Measurements from ENCODE around the gene CRYL1. TPM values are rescaled to one million over a fixed set of nuclear protein-coding genes. Genes with fewer than 3 reads are reported as not detected.

The CRYL1 gene
- total RNA-seq, 2 experiments from 2014 or later: 8.5 to 9.1 TPM

- peaks cover 4% of the 10 kb centered on the region for H3K4me1 Mint-ChIP-seq
- CTCF ChIA-PET: interaction anchor here (0.7 to 6.1 kb wide), 17 partner anchors 9 to 433 kb away, joined by 3 to 87 read pairs (median 4); no protein-coding TSS in a partner anchor
- H3K27ac Mint-ChIP-seq: no peak overlapping the region
- no peaks in the 10 kb centered on the region for H3K9me3 Mint-ChIP-seq (ENCODE audit: low read depth)
- ATAC-seq (no peak), DNase-seq (no peak)
- intact Hi-C loops (cut with DNase I, micrococcal nuclease): no loop called here
- no peaks in the 10 kb centered on the region for H3K27me3 Mint-ChIP-seq
- H3K36me3 Mint-ChIP-seq (ENCODE audit: low read depth): no peaks in the 10 kb centered on the region
- H3K4me3 Mint-ChIP-seq: no peak overlapping the region
- POLR2A ChIA-PET: no interaction called here
Measured at GRCh38 chr13:20491926-20492435, 33.7 kb downstream of the CRYL1 start.

GRCh38 chr13:20489185-20489820 is 36.4 kb downstream of the CRYL1 start:
- no peak overlapping the region for H3K4me3 Mint-ChIP-seq

GRCh38 chr13:20487927-20488326 is 37.7 kb downstream of the CRYL1 start:
- Mint-ChIP-seq H3K27me3 (no peaks in the 10 kb centered on the region), H3K4me1 (peaks cover 8% of the 10 kb centered on the region), H3K36me3 (ENCODE audit: low read depth) (no peaks in the 10 kb centered on the region), H3K9me3 (ENCODE audit: low read depth) (no peaks in the 10 kb centered on the region), H3K4me3 (no peak overlapping the region), H3K27ac (no peak overlapping the region)
- DNase-seq: no peak
- ChIA-PET CTCF (interaction anchor here (0.8 to 6.1 kb wide), 13 partner anchors 9 to 438 kb away, joined by 3 to 87 read pairs (median 4); no protein-coding TSS in a partner anchor), POLR2A (no interaction called here)
- intact Hi-C loops (cut with DNase I, micrococcal nuclease): no loop called here
- ATAC-seq: no peak

More at GRCh38 chr13:20489185-20489820, 36.4 kb downstream of the CRYL1 start:
- Mint-ChIP-seq H3K4me1 (peaks cover 8% of the 10 kb centered on the region), H3K27ac (no peak overlapping the region), H3K9me3 (ENCODE audit: low read depth) (no peaks in the 10 kb centered on the region), H3K27me3 (no peaks in the 10 kb centered on the region), H3K36me3 (ENCODE audit: low read depth) (no peaks in the 10 kb centered on the region)
- intact Hi-C loops (cut with DNase I, micrococcal nuclease): loop anchor here (1.0 kb wide), 3 partner anchors 76 to 307 kb away; no protein-coding TSS in a partner anchor
- ATAC-seq: peak; percentile 97
- DNase-seq: peak; percentile 85
- CTCF ChIA-PET: interaction anchor here (0.7 to 6.1 kb wide), 22 partner anchors 11 to 604 kb away, joined by 3 to 87 read pairs (median 4); no protein-coding TSS in a partner anchor
- POLR2A ChIA-PET: no interaction called here

- H3K4me3 Mint-ChIP-seq: no peak overlapping the region
- peaks cover 8% of the 10 kb centered on the region for H3K4me1 Mint-ChIP-seq
- POLR2A ChIA-PET: no interaction called here
- H3K36me3 Mint-ChIP-seq (ENCODE audit: low read depth): no peaks in the 10 kb centered on the region
- no peak for DNase-seq
- H3K27me3 Mint-ChIP-seq: no peaks in the 10 kb centered on the region
- no peaks in the 10 kb centered on the region for H3K9me3 Mint-ChIP-seq (ENCODE audit: low read depth)
- no peak overlapping the region for H3K27ac Mint-ChIP-seq
- intact Hi-C loops (cut with DNase I, micrococcal nuclease): no loop called here
- ATAC-seq: no peak
- CTCF ChIA-PET: interaction anchor here (1.3 to 1.5 kb wide), 4 partner anchors 283 to 346 kb away, joined by 3 to 7 read pairs (median 6); no protein-coding TSS in a partner anchor
Measured at GRCh38 chr13:20482787-20483186, 42.9 kb downstream of the CRYL1 start.

GRCh38 chr13:20482275-20482761 is 43.3 kb downstream of the CRYL1 start:
- CTCF ChIA-PET: interaction anchor here (0.5 to 1.4 kb wide), 4 partner anchors 40 to 347 kb away, joined by 3 to 7 read pairs (median 4); no protein-coding TSS in a partner anchor

GRCh38 chr13:20477394-20477793 is 48.3 kb downstream of the CRYL1 start:
- intact Hi-C loops (cut with DNase I, micrococcal nuclease): loop anchor here in 1 of 2 experiments (10.0 kb wide), 1 partner anchor 613 kb away; the partner anchor contains the start of gene ZMYM5
- DNase-seq: no peak
- Mint-ChIP-seq H3K4me3 (no peak overlapping the region), H3K4me1 (peaks cover 41% of the 10 kb centered on the region), H3K36me3 (ENCODE audit: low read depth) (peaks cover 2% of the 10 kb centered on the region), H3K27me3 (no peaks in the 10 kb centered on the region), H3K9me3 (ENCODE audit: low read depth) (no peaks in the 10 kb centered on the region), H3K27ac (no peak overlapping the region)
- ATAC-seq: no peak
- ChIA-PET CTCF (interaction anchor here (0.6 to 3.9 kb wide), 5 partner anchors 11 to 283 kb away, joined by 3 to 22 read pairs (median 3); no protein-coding TSS in a partner anchor), POLR2A (no interaction called here)

More at GRCh38 chr13:20482275-20482761, 43.3 kb downstream of the CRYL1 start:
- intact Hi-C loops (cut with DNase I, micrococcal nuclease): no loop called here
- ATAC-seq: no peak
- POLR2A ChIA-PET: no interaction called here
- H3K27me3 Mint-ChIP-seq: no peaks in the 10 kb centered on the region
- DNase-seq: no peak
- H3K9me3 Mint-ChIP-seq (ENCODE audit: low read depth): no peaks in the 10 kb centered on the region
- H3K4me3 Mint-ChIP-seq: no peak overlapping the region
- peaks cover 9% of the 10 kb centered on the region for H3K4me1 Mint-ChIP-seq
- no peaks in the 10 kb centered on the region for H3K36me3 Mint-ChIP-seq (ENCODE audit: low read depth)
- no peak overlapping the region for H3K27ac Mint-ChIP-seq

GRCh38 chr13:20475927-20476691 is 49.5 kb downstream of the CRYL1 start:
- no peaks in the 10 kb centered on the region for H3K9me3 Mint-ChIP-seq (ENCODE audit: low read depth)
- peaks cover 40% of the 10 kb centered on the region for H3K4me1 Mint-ChIP-seq
- H3K4me3 Mint-ChIP-seq: peak overlapping the region; percentile 67
- intact Hi-C loops (cut with DNase I, micrococcal nuclease): loop anchor here (1.0 to 10.0 kb wide), 2 partner anchors 57 to 611 kb away; partner anchors contain the start of gene ZMYM5 (in 1 of the 2)
- H3K27ac Mint-ChIP-seq: peak overlapping the region; percentile 92
- no peaks in the 10 kb centered on the region for H3K27me3 Mint-ChIP-seq
- H3K36me3 Mint-ChIP-seq (ENCODE audit: low read depth): peaks cover 2% of the 10 kb centered on the region
- ChIA-PET POLR2A (interaction anchor here (0.6 to 1.6 kb wide), 7 partner anchors 9 to 281 kb away, joined by 3 to 7 read pairs (median 3); no protein-coding TSS in a partner anchor), CTCF (interaction anchor here (0.6 to 1.6 kb wide), 12 partner anchors 15 to 295 kb away, joined by 3 to 6 read pairs (median 4); no protein-coding TSS in a partner anchor)
- ATAC-seq (peak; percentile 92), DNase-seq (peak; percentile 86)

GRCh38 chr13:20474515-20474914 is 51.1 kb downstream of the CRYL1 start:
- Mint-ChIP-seq H3K9me3 (ENCODE audit: low read depth) (no peaks in the 10 kb centered on the region), H3K4me3 (peak overlapping the region; percentile 67), H3K27me3 (no peaks in the 10 kb centered on the region), H3K27ac (peak overlapping the region; percentile 92), H3K4me1 (peaks cover 40% of the 10 kb centered on the region), H3K36me3 (ENCODE audit: low read depth) (peaks cover 2% of the 10 kb centered on the region)
- intact Hi-C loops (cut with DNase I, micrococcal nuclease): loop anchor here in 1 of 2 experiments (10.0 kb wide), 1 partner anchor 610 kb away; the partner anchor contains the start of gene ZMYM5
- CTCF ChIA-PET: interaction anchor here (0.9 to 1.0 kb wide), 2 partner anchors 22 to 54 kb away, joined by 3 read pairs; no protein-coding TSS in a partner anchor
- POLR2A ChIA-PET: no interaction called here
- ATAC-seq (no peak), DNase-seq (no peak)

- Mint-ChIP-seq H3K9me3 (ENCODE audit: low read depth) (no peaks in the 10 kb centered on the region), H3K27ac (peak overlapping the region; percentile 55), H3K4me1 (peaks cover 40% of the 10 kb centered on the region), H3K27me3 (no peaks in the 10 kb centered on the region), H3K36me3 (ENCODE audit: low read depth) (peaks cover 2% of the 10 kb centered on the region), H3K4me3 (no peak overlapping the region)
- ATAC-seq (no peak), DNase-seq (no peak)
- CTCF ChIA-PET: interaction anchor here (0.9 to 1.1 kb wide), 2 partner anchors 21 to 54 kb away, joined by 3 to 4 read pairs; no protein-coding TSS in a partner anchor
- POLR2A ChIA-PET: no interaction called here
- intact Hi-C loops (cut with DNase I, micrococcal nuclease): loop anchor here in 1 of 2 experiments (10.0 kb wide), 1 partner anchor 609 kb away; the partner anchor contains the start of gene ZMYM5
Measured at GRCh38 chr13:20473888-20474287, 51.8 kb downstream of the CRYL1 start.

GRCh38 chr13:20473139-20473538 is 52.5 kb downstream of the CRYL1 start:
- intact Hi-C loops (cut with DNase I, micrococcal nuclease): loop anchor here in 1 of 2 experiments (10.0 kb wide), 1 partner anchor 608 kb away; the partner anchor contains the start of gene ZMYM5
- no peaks in the 10 kb centered on the region for H3K27me3 Mint-ChIP-seq
- DNase-seq: no peak
- ATAC-seq: no peak
- ChIA-PET POLR2A (no interaction called here), CTCF (interaction anchor here (1.1 kb wide), 1 partner anchor 22 kb away, joined by 4 read pairs; no protein-coding TSS in a partner anchor)
- H3K9me3 Mint-ChIP-seq (ENCODE audit: low read depth): no peaks in the 10 kb centered on the region
- peaks cover 2% of the 10 kb centered on the region for H3K36me3 Mint-ChIP-seq (ENCODE audit: low read depth)
- H3K4me1 Mint-ChIP-seq: peaks cover 40% of the 10 kb centered on the region
- H3K4me3 Mint-ChIP-seq: no peak overlapping the region
- peak overlapping the region; percentile 31 for H3K27ac Mint-ChIP-seq

Measured in activated CD4-positive, alpha-beta T cell treated with anti-CD3 and anti-CD28 coated beads for 36 hours (primary cell).